ENCODE data around the gene NRAP.

Gene NRAP

DNA sequence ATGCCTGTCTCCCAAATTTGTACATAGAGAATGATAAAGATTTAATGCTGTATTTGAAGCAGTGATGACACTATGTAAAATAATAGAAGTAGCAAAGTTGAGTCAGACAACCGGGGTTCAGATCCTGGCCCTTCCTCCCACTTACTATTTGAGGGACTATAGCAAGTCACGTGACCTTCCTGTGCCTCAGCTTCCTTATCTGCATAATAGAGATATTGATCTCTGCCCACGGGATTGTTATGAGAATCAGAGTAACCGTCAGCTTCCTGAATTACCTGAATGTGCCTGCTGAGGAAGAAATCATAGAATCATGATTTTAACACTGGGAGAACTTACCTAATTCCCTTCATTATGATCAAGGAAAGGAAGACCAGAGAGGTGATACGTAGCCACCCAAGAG, 42.8 kb upstream of the NRAP start:
- H3K36me3 ChIP-seq (ENCODE audit: control insufficient read depth in 2 of 2, insufficient read depth in 1 of 2, low read length in 2 of 2), result no peaks in the 10 kb centered on the region
- H3K27ac ChIP-seq (ENCODE audit: extremely low read depth, low read depth, low read length), result no peak overlapping the region
- ChIA-PET CTCF (interaction anchor here (0.8 to 1.6 kb wide), 6 partner anchors 10 to 671 kb away, joined by 3 to 12 read pairs (median 4); partner anchors contain the start of gene PLEKHS1), POLR2A (no interaction called here)
- TF ChIP-seq, protein P1, sequence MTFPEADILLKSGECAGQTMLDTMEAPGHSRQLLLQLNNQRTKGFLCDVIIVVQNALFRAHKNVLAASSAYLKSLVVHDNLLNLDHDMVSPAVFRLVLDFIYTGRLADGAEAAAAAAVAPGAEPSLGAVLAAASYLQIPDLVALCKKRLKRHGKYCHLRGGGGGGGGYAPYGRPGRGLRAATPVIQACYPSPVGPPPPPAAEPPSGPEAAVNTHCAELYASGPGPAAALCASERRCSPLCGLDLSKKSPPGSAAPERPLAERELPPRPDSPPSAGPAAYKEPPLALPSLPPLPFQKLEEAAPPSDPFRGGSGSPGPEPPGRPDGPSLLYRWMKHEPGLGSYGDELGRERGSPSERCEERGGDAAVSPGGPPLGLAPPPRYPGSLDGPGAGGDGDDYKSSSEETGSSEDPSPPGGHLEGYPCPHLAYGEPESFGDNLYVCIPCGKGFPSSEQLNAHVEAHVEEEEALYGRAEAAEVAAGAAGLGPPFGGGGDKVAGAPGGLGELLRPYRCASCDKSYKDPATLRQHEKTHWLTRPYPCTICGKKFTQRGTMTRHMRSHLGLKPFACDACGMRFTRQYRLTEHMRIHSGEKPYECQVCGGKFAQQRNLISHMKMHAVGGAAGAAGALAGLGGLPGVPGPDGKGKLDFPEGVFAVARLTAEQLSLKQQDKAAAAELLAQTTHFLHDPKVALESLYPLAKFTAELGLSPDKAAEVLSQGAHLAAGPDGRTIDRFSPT (tag by site-specific recombination; IDR thresholded peaks at IDR 0.05), result no peak
- TF ChIP-seq, protein P2, sequence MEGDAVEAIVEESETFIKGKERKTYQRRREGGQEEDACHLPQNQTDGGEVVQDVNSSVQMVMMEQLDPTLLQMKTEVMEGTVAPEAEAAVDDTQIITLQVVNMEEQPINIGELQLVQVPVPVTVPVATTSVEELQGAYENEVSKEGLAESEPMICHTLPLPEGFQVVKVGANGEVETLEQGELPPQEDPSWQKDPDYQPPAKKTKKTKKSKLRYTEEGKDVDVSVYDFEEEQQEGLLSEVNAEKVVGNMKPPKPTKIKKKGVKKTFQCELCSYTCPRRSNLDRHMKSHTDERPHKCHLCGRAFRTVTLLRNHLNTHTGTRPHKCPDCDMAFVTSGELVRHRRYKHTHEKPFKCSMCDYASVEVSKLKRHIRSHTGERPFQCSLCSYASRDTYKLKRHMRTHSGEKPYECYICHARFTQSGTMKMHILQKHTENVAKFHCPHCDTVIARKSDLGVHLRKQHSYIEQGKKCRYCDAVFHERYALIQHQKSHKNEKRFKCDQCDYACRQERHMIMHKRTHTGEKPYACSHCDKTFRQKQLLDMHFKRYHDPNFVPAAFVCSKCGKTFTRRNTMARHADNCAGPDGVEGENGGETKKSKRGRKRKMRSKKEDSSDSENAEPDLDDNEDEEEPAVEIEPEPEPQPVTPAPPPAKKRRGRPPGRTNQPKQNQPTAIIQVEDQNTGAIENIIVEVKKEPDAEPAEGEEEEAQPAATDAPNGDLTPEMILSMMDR (tag by site-specific recombination; IDR thresholded peaks at IDR 0.05), result no peak
- TF ChIP-seq SETDB1 (IDR thresholded peaks at IDR 0.05; ENCODE audit: insufficient read length, low read length) (no peak), KLF8 (tag by site-specific recombination; IDR thresholded peaks at IDR 0.05) (no peak)
- H3K4me1 ChIP-seq (ENCODE audit: control insufficient read depth, insufficient read depth, low read length), result peaks cover 14% of the 10 kb centered on the region
- H3K4me3 ChIP-seq (ENCODE audit: low read depth, low read length), result no peak overlapping the region
- no peaks in the 10 kb centered on the region for H3K9me3 ChIP-seq (ENCODE audit: control insufficient read depth, insufficient read depth, low read depth, low read length)

DNA sequence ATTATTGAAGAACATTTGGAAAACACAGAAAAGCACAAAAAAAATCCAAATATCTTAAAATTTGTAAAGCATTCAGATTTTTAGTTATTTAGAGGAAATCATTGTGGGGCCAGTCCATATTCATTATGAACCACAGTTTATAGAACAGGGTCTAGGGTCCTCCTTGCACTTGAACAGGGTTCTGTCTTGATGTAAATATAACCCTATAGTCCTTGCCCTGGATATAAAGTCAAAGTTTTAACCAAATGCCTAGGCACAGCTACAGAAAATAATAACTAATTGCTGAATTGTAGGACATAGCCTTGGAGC, 41.5 kb upstream of the NRAP start:
- no peak overlapping the region for H3K27ac ChIP-seq (ENCODE audit: extremely low read depth, low read depth, low read length)
- H3K9me3 ChIP-seq (ENCODE audit: control insufficient read depth, insufficient read depth, low read depth, low read length), result no peaks in the 10 kb centered on the region
- peaks cover 14% of the 10 kb centered on the region for H3K4me1 ChIP-seq (ENCODE audit: control insufficient read depth, insufficient read depth, low read length)
- ChIA-PET POLR2A (no interaction called here), CTCF (interaction anchor here (0.6 to 1.9 kb wide), 9 partner anchors 8 to 419 kb away, joined by 3 to 12 read pairs (median 4); no protein-coding TSS in a partner anchor)
- peaks cover 3 to 4% of the 10 kb centered on the region in 2 experiments; a peak in 2 of 3 replicates for H3K36me3 ChIP-seq (ENCODE audit: control insufficient read depth in 2 of 2, insufficient read depth in 1 of 2, low read length in 2 of 2)
- TF ChIP-seq ZNF571 (tag by site-specific recombination; IDR thresholded peaks at IDR 0.05) (no peak), ZNF174 (tag by site-specific recombination; IDR thresholded peaks at IDR 0.05) (no peak), ZNF423 (tag by site-specific recombination; IDR thresholded peaks at IDR 0.05) (no peak), ZNF48 (tag by site-specific recombination; IDR thresholded peaks at IDR 0.05) (no peak), ZNF514 (tag by site-specific recombination; IDR thresholded peaks at IDR 0.05) (no peak), SP7 (tag by site-specific recombination; IDR thresholded peaks at IDR 0.05) (no peak), ZNF266 (tag by site-specific recombination; IDR thresholded peaks at IDR 0.05; ENCODE audit: low read depth) (no peak), ZNF501 (tag by site-specific recombination; IDR thresholded peaks at IDR 0.05) (no peak), OSR2 (tag by site-specific recombination; IDR thresholded peaks at IDR 0.05) (no peak), ZFP3 (tag by site-specific recombination; IDR thresholded peaks at IDR 0.05; ENCODE audit: low read depth) (no peak)
- TF ChIP-seq, protein P3, sequence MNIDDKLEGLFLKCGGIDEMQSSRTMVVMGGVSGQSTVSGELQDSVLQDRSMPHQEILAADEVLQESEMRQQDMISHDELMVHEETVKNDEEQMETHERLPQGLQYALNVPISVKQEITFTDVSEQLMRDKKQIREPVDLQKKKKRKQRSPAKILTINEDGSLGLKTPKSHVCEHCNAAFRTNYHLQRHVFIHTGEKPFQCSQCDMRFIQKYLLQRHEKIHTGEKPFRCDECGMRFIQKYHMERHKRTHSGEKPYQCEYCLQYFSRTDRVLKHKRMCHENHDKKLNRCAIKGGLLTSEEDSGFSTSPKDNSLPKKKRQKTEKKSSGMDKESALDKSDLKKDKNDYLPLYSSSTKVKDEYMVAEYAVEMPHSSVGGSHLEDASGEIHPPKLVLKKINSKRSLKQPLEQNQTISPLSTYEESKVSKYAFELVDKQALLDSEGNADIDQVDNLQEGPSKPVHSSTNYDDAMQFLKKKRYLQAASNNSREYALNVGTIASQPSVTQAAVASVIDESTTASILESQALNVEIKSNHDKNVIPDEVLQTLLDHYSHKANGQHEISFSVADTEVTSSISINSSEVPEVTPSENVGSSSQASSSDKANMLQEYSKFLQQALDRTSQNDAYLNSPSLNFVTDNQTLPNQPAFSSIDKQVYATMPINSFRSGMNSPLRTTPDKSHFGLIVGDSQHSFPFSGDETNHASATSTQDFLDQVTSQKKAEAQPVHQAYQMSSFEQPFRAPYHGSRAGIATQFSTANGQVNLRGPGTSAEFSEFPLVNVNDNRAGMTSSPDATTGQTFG (tag by site-specific recombination; IDR thresholded peaks at IDR 0.05; ENCODE audit: borderline replicate concordance), result no peak
- no peak overlapping the region for H3K4me3 ChIP-seq (ENCODE audit: low read depth, low read length)

DNA sequence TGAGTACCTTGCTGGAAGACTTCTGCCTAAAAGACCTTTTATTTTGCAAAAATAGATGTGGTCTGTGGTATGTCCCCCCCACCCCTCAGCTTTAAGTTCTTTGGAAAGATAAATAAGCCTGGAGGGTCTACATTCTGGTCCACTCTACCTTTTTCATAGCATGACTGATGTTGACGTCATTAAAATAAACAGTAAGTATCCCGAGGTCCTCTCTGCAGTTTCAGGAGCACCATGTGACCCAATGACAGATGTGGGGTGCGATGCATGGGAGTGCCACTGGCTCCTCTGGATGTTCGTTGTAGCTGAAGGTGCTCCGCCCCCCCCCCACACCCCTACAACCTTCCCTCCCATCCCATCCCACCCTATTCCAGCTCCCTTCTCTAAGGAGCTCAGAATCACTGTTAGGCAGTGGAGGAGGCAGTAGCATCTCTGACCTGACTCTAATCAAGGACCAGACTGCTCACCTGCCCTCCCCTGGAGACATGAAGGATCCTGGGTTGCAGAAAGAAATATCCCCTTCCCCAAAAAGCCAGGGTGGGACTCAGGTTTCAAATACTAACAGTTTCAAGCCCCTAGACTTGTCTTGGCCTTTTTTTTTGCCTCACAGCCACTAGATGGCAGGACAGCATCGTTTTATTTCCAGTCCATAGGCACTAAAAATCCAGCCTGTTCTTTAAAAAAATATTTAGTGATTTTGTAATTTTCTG, 40.9 kb upstream of the NRAP start:
- no peaks in the 10 kb centered on the region for H3K9me3 ChIP-seq (ENCODE audit: control insufficient read depth, insufficient read depth, low read depth, low read length)
- peaks cover 13% of the 10 kb centered on the region for H3K4me1 ChIP-seq (ENCODE audit: control insufficient read depth, insufficient read depth, low read length)
- ChIA-PET CTCF (interaction anchor here (0.6 to 1.9 kb wide), 16 partner anchors 8 to 420 kb away, joined by 3 to 10 read pairs (median 4); partner anchors contain the start of gene CASP7), POLR2A (no interaction called here)
- H3K4me3 ChIP-seq (ENCODE audit: low read depth, low read length), result no peak overlapping the region
- peaks cover 3 to 4% of the 10 kb centered on the region in 2 experiments; a peak in 2 of 3 replicates for H3K36me3 ChIP-seq (ENCODE audit: control insufficient read depth in 2 of 2, insufficient read depth in 1 of 2, low read length in 2 of 2)
- H3K27ac ChIP-seq (ENCODE audit: extremely low read depth, low read depth, low read length), result no peak overlapping the region
- TF ChIP-seq OVOL3 (tag by site-specific recombination; IDR thresholded peaks at IDR 0.05), result no peak
- no peak for TF ChIP-seq ZNF585B (tag by site-specific recombination; IDR thresholded peaks at IDR 0.05)
- TF ChIP-seq ZNF629 (tag by site-specific recombination; IDR thresholded peaks at IDR 0.05), result no peak
- no peak for TF ChIP-seq ZNF624 (tag by site-specific recombination; IDR thresholded peaks at IDR 0.05)
- TF ChIP-seq, protein P4, sequence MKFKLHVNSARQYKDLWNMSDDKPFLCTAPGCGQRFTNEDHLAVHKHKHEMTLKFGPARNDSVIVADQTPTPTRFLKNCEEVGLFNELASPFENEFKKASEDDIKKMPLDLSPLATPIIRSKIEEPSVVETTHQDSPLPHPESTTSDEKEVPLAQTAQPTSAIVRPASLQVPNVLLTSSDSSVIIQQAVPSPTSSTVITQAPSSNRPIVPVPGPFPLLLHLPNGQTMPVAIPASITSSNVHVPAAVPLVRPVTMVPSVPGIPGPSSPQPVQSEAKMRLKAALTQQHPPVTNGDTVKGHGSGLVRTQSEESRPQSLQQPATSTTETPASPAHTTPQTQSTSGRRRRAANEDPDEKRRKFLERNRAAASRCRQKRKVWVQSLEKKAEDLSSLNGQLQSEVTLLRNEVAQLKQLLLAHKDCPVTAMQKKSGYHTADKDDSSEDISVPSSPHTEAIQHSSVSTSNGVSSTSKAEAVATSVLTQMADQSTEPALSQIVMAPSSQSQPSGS (tag by site-specific recombination; IDR thresholded peaks at IDR 0.05; ENCODE audit: low read depth), result peak; percentile 88
- TF ChIP-seq ZNF394 (tag by site-specific recombination; IDR thresholded peaks at IDR 0.05; ENCODE audit: borderline replicate concordance), result no peak
- peak; percentile 78 for TF ChIP-seq ZNF654 (tag by site-specific recombination; IDR thresholded peaks at IDR 0.05; ENCODE audit: low read depth)
- TF ChIP-seq BCL11A (tag by site-specific recombination; IDR thresholded peaks at IDR 0.05; ENCODE audit: low read depth), result no peak
- no peak for TF ChIP-seq ZNF837 (tag by site-specific recombination; IDR thresholded peaks at IDR 0.05)
- 0 out of 2 replicates have a peak, but pooled peaks have one; percentile 52 for TF ChIP-seq ZNF2 (tag by site-specific recombination; IDR thresholded peaks at IDR 0.05)

All from HEK293 (cell line).